Fibroblast of the aortic adventitia (primary cell): ENCODE data around the gene CA4. TPM values are rescaled to one million over a fixed set of nuclear protein-coding genes. Genes with fewer than 3 reads are reported as not detected.

Source experiments
- DNase-seq: peaks from one replicate; pipeline ENCODE4 v3.0.0-alpha.2; 2010; ENCODE audit warnings: low read depth
- H3K4me3 ChIP-seq: 2 replicates; pipeline ENCODE4 v1.5.1; 2011; ENCODE audit warnings: low read depth, mild to moderate bottlenecking, control low read depth, low read length, moderate library complexity
- total RNA-seq: library from RNA; depleted of rRNA; stranded (reverse); fragments of >200 nt; gene quantifications from 2 replicates; pipeline ENCODE4 v1.2.3, GENCODE V29; 2012; ENCODE audit warnings: low replicate concordance
- TF ChIP-seq, protein P1 (sequence below): IDR thresholded peaks from 2 replicates; pipeline ENCODE4 v1.5.1; 2011; ENCODE audit warnings: mild to moderate bottlenecking, low read length, control low read depth, inconsistent platforms; ENCODE audit not compliant: insufficient read depth

Gene CA4
- total RNA-seq, 1 donor, result not detected

GRCh38 chr17:60154616-60155426 is 5.0 kb downstream of the CA4 start:
- TF ChIP-seq, protein P1, sequence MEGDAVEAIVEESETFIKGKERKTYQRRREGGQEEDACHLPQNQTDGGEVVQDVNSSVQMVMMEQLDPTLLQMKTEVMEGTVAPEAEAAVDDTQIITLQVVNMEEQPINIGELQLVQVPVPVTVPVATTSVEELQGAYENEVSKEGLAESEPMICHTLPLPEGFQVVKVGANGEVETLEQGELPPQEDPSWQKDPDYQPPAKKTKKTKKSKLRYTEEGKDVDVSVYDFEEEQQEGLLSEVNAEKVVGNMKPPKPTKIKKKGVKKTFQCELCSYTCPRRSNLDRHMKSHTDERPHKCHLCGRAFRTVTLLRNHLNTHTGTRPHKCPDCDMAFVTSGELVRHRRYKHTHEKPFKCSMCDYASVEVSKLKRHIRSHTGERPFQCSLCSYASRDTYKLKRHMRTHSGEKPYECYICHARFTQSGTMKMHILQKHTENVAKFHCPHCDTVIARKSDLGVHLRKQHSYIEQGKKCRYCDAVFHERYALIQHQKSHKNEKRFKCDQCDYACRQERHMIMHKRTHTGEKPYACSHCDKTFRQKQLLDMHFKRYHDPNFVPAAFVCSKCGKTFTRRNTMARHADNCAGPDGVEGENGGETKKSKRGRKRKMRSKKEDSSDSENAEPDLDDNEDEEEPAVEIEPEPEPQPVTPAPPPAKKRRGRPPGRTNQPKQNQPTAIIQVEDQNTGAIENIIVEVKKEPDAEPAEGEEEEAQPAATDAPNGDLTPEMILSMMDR, result no peak
- no peak overlapping the region for H3K4me3 ChIP-seq
- peak; percentile 94 for DNase-seq

DNA sequence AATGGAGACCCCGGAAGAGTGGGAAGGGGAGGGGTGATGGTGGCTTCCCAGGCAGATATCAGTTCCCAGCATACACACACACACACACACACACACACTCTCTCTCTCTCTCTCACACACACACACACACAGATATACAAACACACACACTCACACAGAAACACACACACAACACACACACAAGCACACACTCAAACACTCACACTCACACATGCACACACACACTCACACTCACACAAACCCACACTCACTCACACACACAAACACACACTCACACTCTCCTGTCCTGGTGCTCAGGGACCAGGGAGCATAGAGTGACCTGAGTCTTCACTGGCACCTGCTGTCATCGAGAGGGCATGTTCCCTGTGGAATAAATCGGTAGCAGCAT is 5.6 kb downstream of the CA4 start:
- TF ChIP-seq, protein P1, result no peak
- no peak overlapping the region for H3K4me3 ChIP-seq

DNA sequence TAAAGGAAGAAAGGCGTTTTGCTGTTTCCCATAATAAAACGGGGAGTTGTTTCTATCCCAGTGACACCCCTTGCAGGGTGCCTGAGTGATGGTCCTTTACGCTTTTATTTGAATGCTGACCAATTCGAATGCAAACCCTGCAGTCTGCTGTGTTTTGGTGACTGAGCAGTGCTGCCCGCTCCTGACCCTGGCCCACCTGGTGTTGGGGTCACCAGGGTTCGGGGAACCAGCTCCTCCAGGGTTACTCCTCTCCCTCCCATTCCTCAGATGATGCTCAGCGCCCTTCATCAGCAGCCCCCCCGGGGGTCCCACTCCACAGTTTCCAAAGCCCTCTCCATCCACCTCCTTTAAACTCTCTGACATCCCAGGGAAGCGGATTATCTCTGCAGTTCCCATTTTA is 6.0 kb downstream of the CA4 start:
- no peak overlapping the region for H3K4me3 ChIP-seq
- TF ChIP-seq, protein P1, result no peak
- DNase-seq, result no peak

More for the DNA sequence above, 5.6 kb downstream of the CA4 start:
- no peak for DNase-seq

- no peak for DNase-seq
- no peak overlapping the region for H3K4me3 ChIP-seq
- TF ChIP-seq, protein P1, result no peak
Observed at GRCh38 chr17:60156746-60157145, 7.0 kb downstream of the CA4 start.

GRCh38 chr17:60157487-60158040 is 7.8 kb downstream of the CA4 start:
- no peak for DNase-seq
- TF ChIP-seq, protein P1, result no peak
- no peak overlapping the region for H3K4me3 ChIP-seq

- TF ChIP-seq, protein P1, result no peak
- DNase-seq, result peak; percentile 45
- no peak overlapping the region for H3K4me3 ChIP-seq
Observed at GRCh38 chr17:60158751-60159478, 9.1 kb downstream of the CA4 start.
